ENCODE data around the gene EVA1C.
"Not testable (repeated sequence)": the region's sequence is repeated elsewhere in the genome, so short reads cannot be mapped to it uniquely, and the experiment has no call there.

EVA1C gene

GRCh38 chr21:32531561-32531960 lies 119.1 kb downstream of the EVA1C start:
- H3K27me3 ChIP-seq (ENCODE audit: insufficient read depth, low read length); H3K4me1 ChIP-seq (ENCODE audit: insufficient read depth, low read length); H2AFZ ChIP-seq (ENCODE audit: low read depth, low read length); H3K9me3 ChIP-seq (ENCODE audit: low read length); H3K4me3 ChIP-seq (ENCODE audit: low read length); H3K36me3 ChIP-seq (ENCODE audit: insufficient read depth, low read length): not testable (repeated sequence)

DNA sequence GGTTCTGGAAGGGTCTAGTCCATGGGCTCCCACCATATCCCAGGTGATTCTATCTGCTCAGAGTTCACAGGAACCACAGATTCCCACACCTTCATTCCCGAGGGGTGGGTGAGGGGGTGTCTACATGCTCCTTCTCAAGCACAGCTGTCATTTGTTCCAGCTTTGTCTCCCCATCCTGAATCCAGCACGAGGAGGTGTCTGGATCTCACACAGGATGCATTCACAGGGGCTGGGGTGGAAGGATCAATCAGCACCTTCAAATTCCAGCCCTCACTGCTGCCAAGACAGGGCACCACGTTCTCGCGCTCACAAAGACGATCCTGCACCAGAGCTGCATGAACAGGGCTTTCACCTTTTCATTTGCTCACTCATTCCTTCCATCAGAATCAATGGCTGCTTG lies 120.1 kb downstream of the EVA1C start:
- Histone ChIP-seq H3K4me3 (ENCODE audit: low read length) (no peak overlapping the region), H3K4me1 (ENCODE audit: insufficient read depth, low read length) (no peaks in the 10 kb centered on the region), H3K27me3 (ENCODE audit: insufficient read depth, low read length) (no peaks in the 10 kb centered on the region), H2AFZ (ENCODE audit: low read depth, low read length) (no peak overlapping the region), H3K36me3 (ENCODE audit: insufficient read depth, low read length) (no peaks in the 10 kb centered on the region), H3K9me3 (ENCODE audit: low read length) (no peaks in the 10 kb centered on the region)

DNA sequence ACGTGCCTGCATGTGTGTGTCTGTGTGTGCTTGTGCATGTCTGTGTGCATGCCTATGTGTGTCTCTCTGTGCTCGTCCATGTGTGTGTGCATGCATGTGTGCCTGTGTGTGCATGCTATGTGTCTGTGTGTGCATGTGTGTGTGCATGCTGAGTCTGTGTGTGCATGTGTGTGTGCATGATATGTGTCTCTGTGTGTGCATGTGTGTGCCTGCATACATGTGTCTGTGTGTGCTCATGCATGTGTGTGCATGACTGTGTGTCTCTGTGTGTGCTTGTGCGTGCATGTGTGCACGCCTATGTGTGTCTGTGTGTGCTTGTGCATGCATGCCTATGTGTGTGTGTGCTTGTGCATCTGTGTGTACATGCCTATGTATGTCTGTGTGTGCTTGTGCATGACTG lies 120.5 kb downstream of the EVA1C start:
- Histone ChIP-seq H3K4me1 (ENCODE audit: insufficient read depth, low read length) (no peaks in the 10 kb centered on the region), H3K4me3 (ENCODE audit: low read length) (no peak overlapping the region), H3K27me3 (ENCODE audit: insufficient read depth, low read length) (no peaks in the 10 kb centered on the region)

GRCh38 chr21:32533611-32534010 lies 121.1 kb downstream of the EVA1C start:
- Histone ChIP-seq H3K27me3 (ENCODE audit: insufficient read depth, low read length) (no peaks in the 10 kb centered on the region), H3K4me1 (ENCODE audit: insufficient read depth, low read length) (no peaks in the 10 kb centered on the region), H2AFZ (ENCODE audit: low read depth, low read length) (no peak overlapping the region), H3K4me3 (ENCODE audit: low read length) (no peak overlapping the region), H3K9me3 (ENCODE audit: low read length) (no peaks in the 10 kb centered on the region), H3K36me3 (ENCODE audit: insufficient read depth, low read length) (no peaks in the 10 kb centered on the region)

More for the DNA sequence above, 120.5 kb downstream of the EVA1C start:
- Histone ChIP-seq H3K36me3 (ENCODE audit: insufficient read depth, low read length) (no peaks in the 10 kb centered on the region), H3K9me3 (ENCODE audit: low read length) (no peaks in the 10 kb centered on the region), H2AFZ (ENCODE audit: low read depth, low read length) (no peak overlapping the region)

GRCh38 chr21:32534113-32534512 lies 121.6 kb downstream of the EVA1C start:
- H3K36me3 ChIP-seq (ENCODE audit: insufficient read depth, low read length): no peaks in the 10 kb centered on the region
- H3K4me3 ChIP-seq (ENCODE audit: low read length): no peak overlapping the region
- H3K27me3 ChIP-seq (ENCODE audit: insufficient read depth, low read length): no peaks in the 10 kb centered on the region
- H2AFZ ChIP-seq (ENCODE audit: low read depth, low read length): no peak overlapping the region
- no peaks in the 10 kb centered on the region for H3K4me1 ChIP-seq (ENCODE audit: insufficient read depth, low read length)
- H3K9me3 ChIP-seq (ENCODE audit: low read length): no peaks in the 10 kb centered on the region

DNA sequence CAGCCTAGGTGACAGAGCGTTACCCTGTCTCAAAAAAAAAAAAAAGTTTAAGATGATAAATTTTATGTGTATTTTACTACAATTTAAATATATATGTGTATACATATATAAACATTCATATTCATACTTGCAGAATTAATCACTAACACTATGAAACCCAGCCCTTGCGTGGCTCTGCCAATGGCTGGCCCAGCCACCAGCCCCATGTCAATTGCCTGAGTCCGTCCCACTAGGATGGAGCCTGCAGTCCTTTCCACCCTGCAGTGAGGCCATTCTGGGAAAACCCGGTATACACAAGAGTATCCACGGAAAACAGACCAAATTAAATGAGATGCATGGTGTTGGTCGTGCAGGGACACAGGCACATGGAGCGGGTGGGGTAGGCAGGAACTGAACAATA lies 123.1 kb downstream of the EVA1C start:
- Histone ChIP-seq H3K36me3 (ENCODE audit: insufficient read depth, low read length) (no peaks in the 10 kb centered on the region), H3K4me3 (ENCODE audit: low read length) (no peak overlapping the region), H3K27me3 (ENCODE audit: insufficient read depth, low read length) (peaks cover 2% of the 10 kb centered on the region), H2AFZ (ENCODE audit: low read depth, low read length) (no peak overlapping the region), H3K9me3 (ENCODE audit: low read length) (no peaks in the 10 kb centered on the region), H3K4me1 (ENCODE audit: insufficient read depth, low read length) (no peaks in the 10 kb centered on the region)

DNA sequence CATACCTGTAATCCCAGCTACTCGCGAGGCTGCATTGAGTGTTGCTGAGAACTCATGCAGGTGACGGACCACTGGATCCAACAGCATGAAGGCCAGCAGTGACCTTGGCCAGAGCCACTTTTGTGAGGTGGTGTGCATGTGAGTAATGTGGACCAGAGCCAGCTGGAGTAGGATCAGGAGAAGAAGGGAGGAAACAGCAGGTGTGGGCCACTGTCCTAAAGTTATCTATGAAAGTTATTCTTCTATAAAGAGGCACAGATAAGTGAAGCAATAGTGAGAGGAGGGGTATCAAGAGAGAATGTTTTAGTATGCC lies 125.0 kb downstream of the EVA1C start:
- Histone ChIP-seq H3K9me3 (ENCODE audit: low read length) (no peaks in the 10 kb centered on the region), H3K4me3 (ENCODE audit: low read length) (no peak overlapping the region), H3K27me3 (ENCODE audit: insufficient read depth, low read length) (peaks cover 2% of the 10 kb centered on the region), H3K4me1 (ENCODE audit: insufficient read depth, low read length) (no peaks in the 10 kb centered on the region), H2AFZ (ENCODE audit: low read depth, low read length) (no peak overlapping the region), H3K36me3 (ENCODE audit: insufficient read depth, low read length) (no peaks in the 10 kb centered on the region)

DNA sequence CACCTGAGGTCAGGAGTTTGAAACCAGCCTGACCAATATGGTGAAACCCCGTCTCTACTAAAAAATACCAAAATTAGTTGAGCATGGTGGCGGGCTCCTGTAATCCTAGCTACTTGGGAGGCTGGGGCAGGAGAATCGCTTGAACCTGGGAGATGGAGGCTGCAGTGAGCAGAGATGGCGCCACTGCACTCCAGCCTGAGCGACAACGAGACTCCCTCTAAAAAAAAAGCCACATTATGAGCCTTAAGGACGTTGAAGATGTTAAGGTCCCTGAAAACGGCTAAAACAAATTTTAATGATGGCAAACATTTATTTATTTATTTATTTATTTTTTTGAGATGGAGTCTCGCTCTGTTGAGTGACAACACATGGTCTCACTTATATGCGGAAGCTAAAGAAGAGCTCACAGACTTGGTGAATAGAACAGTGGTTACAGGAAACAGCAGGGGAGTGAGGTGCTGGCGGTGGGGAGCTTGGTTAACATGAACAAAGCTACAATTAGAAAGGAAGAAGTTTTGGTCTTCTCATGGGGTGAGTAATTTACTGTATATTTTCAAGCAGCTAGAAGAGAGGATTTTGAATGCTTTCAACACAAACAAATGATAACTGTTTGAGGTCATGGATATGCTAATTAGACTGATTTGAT lies 125.8 kb downstream of the EVA1C start:
- H3K27me3 ChIP-seq (ENCODE audit: insufficient read depth, low read length): peaks cover 2% of the 10 kb centered on the region

GRCh38 chr21:32539378-32539777 lies 126.9 kb downstream of the EVA1C start:
- Histone ChIP-seq H3K36me3 (ENCODE audit: insufficient read depth, low read length) (no peaks in the 10 kb centered on the region), H2AFZ (ENCODE audit: low read depth, low read length) (no peak overlapping the region), H3K9me3 (ENCODE audit: low read length) (no peaks in the 10 kb centered on the region), H3K4me1 (ENCODE audit: insufficient read depth, low read length) (no peaks in the 10 kb centered on the region), H3K4me3 (ENCODE audit: low read length) (no peak overlapping the region), H3K27me3 (ENCODE audit: insufficient read depth, low read length) (peaks cover 2% of the 10 kb centered on the region)

More for the DNA sequence above, 125.8 kb downstream of the EVA1C start:
- H3K9me3 ChIP-seq (ENCODE audit: low read length): no peaks in the 10 kb centered on the region
- H2AFZ ChIP-seq (ENCODE audit: low read depth, low read length): no peak overlapping the region
- H3K4me3 ChIP-seq (ENCODE audit: low read length): no peak overlapping the region
- H3K4me1 ChIP-seq (ENCODE audit: insufficient read depth, low read length): no peaks in the 10 kb centered on the region
- no peaks in the 10 kb centered on the region for H3K36me3 ChIP-seq (ENCODE audit: insufficient read depth, low read length)

DNA sequence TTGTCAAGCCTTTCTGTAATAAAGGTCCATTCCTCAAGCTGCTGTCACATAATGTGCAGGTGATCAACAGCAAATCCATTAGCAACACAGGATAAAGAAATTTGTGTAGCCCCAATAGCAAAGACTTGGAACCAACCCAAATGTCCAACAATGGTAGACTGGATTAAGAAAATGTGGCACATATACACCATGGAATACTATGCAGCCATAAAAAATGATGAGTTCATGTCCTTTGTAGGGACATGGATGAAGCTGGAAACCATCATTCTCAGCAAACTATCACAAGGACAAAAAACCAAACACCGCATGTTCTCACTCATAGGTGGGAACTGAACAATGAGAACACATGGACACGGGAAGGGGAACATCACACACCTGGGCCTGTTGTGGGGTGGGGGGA lies 130.6 kb downstream of the EVA1C start:
- not testable (repeated sequence) for H3K4me3 ChIP-seq (ENCODE audit: low read length); H3K27me3 ChIP-seq (ENCODE audit: insufficient read depth, low read length); H3K36me3 ChIP-seq (ENCODE audit: insufficient read depth, low read length); H3K4me1 ChIP-seq (ENCODE audit: insufficient read depth, low read length); H3K9me3 ChIP-seq (ENCODE audit: low read length); H2AFZ ChIP-seq (ENCODE audit: low read depth, low read length)

GRCh38 chr21:32543975-32544374 lies 131.5 kb downstream of the EVA1C start:
- no peaks in the 10 kb centered on the region for H3K36me3 ChIP-seq (ENCODE audit: insufficient read depth, low read length)
- peaks cover 2% of the 10 kb centered on the region for H3K27me3 ChIP-seq (ENCODE audit: insufficient read depth, low read length)
- H3K4me1 ChIP-seq (ENCODE audit: insufficient read depth, low read length): no peaks in the 10 kb centered on the region
- no peak overlapping the region for H3K4me3 ChIP-seq (ENCODE audit: low read length)
- H3K9me3 ChIP-seq (ENCODE audit: low read length): no peaks in the 10 kb centered on the region
- no peak overlapping the region for H2AFZ ChIP-seq (ENCODE audit: low read depth, low read length)

GRCh38 chr21:32544697-32545096 lies 132.2 kb downstream of the EVA1C start:
- H2AFZ ChIP-seq (ENCODE audit: low read depth, low read length): no peak overlapping the region
- H3K36me3 ChIP-seq (ENCODE audit: insufficient read depth, low read length): no peaks in the 10 kb centered on the region
- no peaks in the 10 kb centered on the region for H3K27me3 ChIP-seq (ENCODE audit: insufficient read depth, low read length)
- no peaks in the 10 kb centered on the region for H3K4me1 ChIP-seq (ENCODE audit: insufficient read depth, low read length)
- H3K4me3 ChIP-seq (ENCODE audit: low read length): no peak overlapping the region
- H3K9me3 ChIP-seq (ENCODE audit: low read length): no peaks in the 10 kb centered on the region

DNA sequence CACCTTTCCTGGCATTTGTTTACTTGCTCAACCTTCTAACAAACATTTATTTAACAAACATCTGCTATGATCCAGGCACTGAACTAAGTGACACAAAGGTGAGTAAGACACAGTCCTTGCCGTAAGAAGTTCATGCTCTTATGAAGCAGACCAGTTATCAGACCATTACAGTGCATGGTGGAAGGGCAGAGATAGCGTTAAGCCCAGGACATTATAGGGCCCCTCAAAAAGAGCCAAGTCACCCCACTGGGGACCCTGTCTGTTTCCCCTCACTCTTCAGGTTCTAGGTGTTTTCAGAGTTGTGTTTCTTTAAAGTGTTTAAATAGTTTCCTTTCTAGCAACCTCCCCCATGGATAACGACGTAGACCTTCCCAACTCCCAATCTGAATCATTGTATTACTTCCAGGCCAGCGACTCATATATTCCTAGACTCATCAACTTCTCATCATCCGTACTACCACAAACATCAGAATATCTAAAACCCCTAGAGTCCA lies 133.5 kb downstream of the EVA1C start:
- no peaks in the 10 kb centered on the region for H3K27me3 ChIP-seq (ENCODE audit: insufficient read depth, low read length)
- H2AFZ ChIP-seq (ENCODE audit: low read depth, low read length): no peak overlapping the region
- peaks cover 2% of the 10 kb centered on the region for H3K4me1 ChIP-seq (ENCODE audit: insufficient read depth, low read length)
- H3K36me3 ChIP-seq (ENCODE audit: insufficient read depth, low read length): no peaks in the 10 kb centered on the region
- H3K4me3 ChIP-seq (ENCODE audit: low read length): no peak overlapping the region
- no peaks in the 10 kb centered on the region for H3K9me3 ChIP-seq (ENCODE audit: low read length)

GRCh38 chr21:32547018-32547417 lies 134.5 kb downstream of the EVA1C start:
- Histone ChIP-seq H2AFZ (ENCODE audit: low read depth, low read length) (no peak overlapping the region), H3K4me3 (ENCODE audit: low read length) (no peak overlapping the region), H3K4me1 (ENCODE audit: insufficient read depth, low read length) (peaks cover 2% of the 10 kb centered on the region), H3K27me3 (ENCODE audit: insufficient read depth, low read length) (peaks cover 4% of the 10 kb centered on the region), H3K36me3 (ENCODE audit: insufficient read depth, low read length) (no peaks in the 10 kb centered on the region), H3K9me3 (ENCODE audit: low read length) (no peaks in the 10 kb centered on the region)

Measured in neuron (in vitro differentiated cells).